H1 (cell line): ENCODE data around the gene TXNIP. TPM values are rescaled to one million over a fixed set of nuclear protein-coding genes. Genes with fewer than 3 reads are reported as not detected.

ENCODE experiments used
- CTCF ChIA-PET: fragments of 300-600 bp; sonication (Branson Sonifier 250); formaldehyde crosslinking; loops from one replicate; lab custom pipeline; 2021; ENCODE audit not compliant: partially characterized antibody; lab: Charles Lee
- POLR2A ChIA-PET: fragments of 300-600 bp; sonication (Branson Sonifier 250); formaldehyde crosslinking; loops from one replicate; lab custom pipeline; 2021; ENCODE audit warnings: inconsistent platforms; ENCODE audit not compliant: partially characterized antibody; lab: Charles Lee
- DNase-seq, 2 experiments: peaks; one replicate each; pipeline versions ENCODE4 v3.0.0 to v3.0.0-alpha.2; 2010 to 2022; ENCODE audit warnings: low spot score in 2 of 2, low read depth in 1 of 2, mixed read lengths in 1 of 2
- FAIRE-seq: peaks from 2 replicates; lab custom pipeline; 2011; peaks lifted over from hg19 to GRCh38; lab: Jason Lieb, UNC
- H2AFZ ChIP-seq: 2 replicates; pipeline ENCODE4 v1.8.1; 2012; ENCODE audit warnings: low read length, inconsistent platforms
- H2AK5ac ChIP-seq: 2 replicates; pipeline ENCODE4 v1.6.1; 2013; ENCODE audit warnings: low read depth, low read length
- H2BK120ac ChIP-seq: replicated peaks from 2 replicates; pipeline ENCODE3; 2013; ENCODE audit warnings: low read depth, low read length, inconsistent platforms
- H2BK12ac ChIP-seq: 2 replicates; pipeline ENCODE4 v1.6.1; 2013; ENCODE audit warnings: low read depth, low read length
- H2BK15ac ChIP-seq: 2 replicates; pipeline ENCODE4 v1.6.1; 2013; ENCODE audit warnings: low read length
- H2BK20ac ChIP-seq: 2 replicates; pipeline ENCODE4 v1.6.1; 2013; ENCODE audit warnings: low read length
- H2BK5ac ChIP-seq: 2 replicates; pipeline ENCODE4 v1.6.1; 2013; ENCODE audit warnings: low read depth, low read length
- H3K14ac ChIP-seq: 2 replicates; pipeline ENCODE4 v1.6.1; 2013; ENCODE audit warnings: inconsistent platforms; ENCODE audit not compliant: insufficient read length
- H3K18ac ChIP-seq: 2 replicates; pipeline ENCODE4 v1.6.1; 2013; ENCODE audit warnings: low read length; ENCODE audit errors: extremely low read depth
- H3K23ac ChIP-seq: 2 replicates; pipeline ENCODE4 v1.6.1; 2013; ENCODE audit warnings: inconsistent platforms; ENCODE audit not compliant: insufficient read length
- H3K23me2 ChIP-seq: 2 replicates; pipeline ENCODE4 v1.6.1; 2013; ENCODE audit warnings: low read depth, low read length
- H3K27ac ChIP-seq: 2 replicates; pipeline ENCODE4 v1.6.1; 2011; ENCODE audit warnings: low read depth, low read length, inconsistent platforms
- H3K27me3 ChIP-seq, 4 experiments: replicated peaks in 1 of 4; 1 replicate in 1 of 4; 2 replicates in 3 of 4; pipeline versions ENCODE4 v1.6.1 to v1.8.1; 2011 to 2013; ENCODE audit warnings: low read length in 3 of 4, mild to moderate bottlenecking in 3 of 4, inconsistent platforms in 2 of 4, mixed read lengths in 2 of 4, moderate library complexity in 1 of 4; ENCODE audit not compliant: control insufficient read depth in 3 of 4, insufficient read depth in 3 of 4; ENCODE audit errors: extremely low read depth in 1 of 4
- H3K36me3 ChIP-seq, 4 experiments: 2 replicates each; pipeline versions ENCODE4 v1.6.1 to v1.8.1; 2011 to 2013; ENCODE audit warnings: mild to moderate bottlenecking in 4 of 4, low read length in 3 of 4, moderate library complexity in 2 of 4, control low read depth in 1 of 4, inconsistent platforms in 1 of 4; ENCODE audit not compliant: insufficient read depth in 4 of 4, control insufficient read depth in 2 of 4
- H3K4ac ChIP-seq: replicated peaks from 2 replicates; pipeline ENCODE3; 2013; ENCODE audit warnings: low read length, low read depth, mixed read lengths, inconsistent platforms; ENCODE audit not compliant: insufficient read length
- H3K4me1 ChIP-seq, 4 experiments: replicated peaks in 1 of 4; 1 replicate in 1 of 4; 2 replicates in 3 of 4; pipeline versions ENCODE4 v1.6.1 to v1.8.1; 2011 to 2013; ENCODE audit warnings: low read length in 3 of 4, inconsistent platforms in 2 of 4, mixed read lengths in 1 of 4; ENCODE audit not compliant: insufficient read depth in 4 of 4, control insufficient read depth in 3 of 4
- H3K4me2 ChIP-seq, 2 experiments: 2 replicates each; pipeline versions ENCODE4 v1.6.1 to v1.8.1; 2011 to 2013; ENCODE audit warnings: low read depth in 2 of 2, low read length in 2 of 2, control low read depth in 1 of 2, inconsistent platforms in 1 of 2, mild to moderate bottlenecking in 1 of 2; ENCODE audit not compliant: insufficient read depth in 1 of 2
- H3K4me3 ChIP-seq, 4 experiments: fragments of 200-600, 300-600 bp in 1 of 4; sonication (generic), shearing (Covaris generic), sonication (Bioruptor Twin) in 1 of 4; 2 replicates each; pipeline versions ENCODE4 v1.5.1 to v1.8.1; 2011 to 2016; ENCODE audit warnings: low read length in 4 of 4, low read depth in 3 of 4, control low read depth in 2 of 4, inconsistent platforms in 2 of 4, mild to moderate bottlenecking in 2 of 4, mixed read lengths in 1 of 4, moderate library complexity in 1 of 4; ENCODE audit not compliant: insufficient read depth in 2 of 4; ENCODE audit errors: extremely low read depth in 1 of 4
- H3K56ac ChIP-seq: replicated peaks from 2 replicates; pipeline ENCODE3; 2013; ENCODE audit warnings: low read depth, mild to moderate bottlenecking, mixed read lengths, low read length, inconsistent platforms; ENCODE audit not compliant: insufficient read length
- H3K79me1 ChIP-seq: 2 replicates; pipeline ENCODE4 v1.6.1; 2013; ENCODE audit warnings: low read depth, low read length, control low read depth
- H3K79me2 ChIP-seq, 2 experiments: 2 replicates each; pipeline versions ENCODE4 v1.6.1 to v1.8.1; 2012 to 2013; ENCODE audit warnings: low read length in 2 of 2, mild to moderate bottlenecking in 2 of 2, inconsistent platforms in 1 of 2; ENCODE audit not compliant: insufficient read depth in 2 of 2, control insufficient read depth in 1 of 2
- H3K9ac ChIP-seq, 4 experiments: replicated peaks in 1 of 4; 1 replicate in 1 of 4; 2 replicates in 3 of 4; pipeline versions ENCODE4 v1.6.1 to v1.8.1; 2011 to 2013; ENCODE audit warnings: low read depth in 3 of 4, low read length in 3 of 4, control low read depth in 2 of 4, mild to moderate bottlenecking in 2 of 4, moderate library complexity in 2 of 4, inconsistent platforms in 1 of 4; ENCODE audit errors: extremely low read depth in 1 of 4
- H3K9me3 ChIP-seq, 2 experiments: 2 replicates each; pipeline versions ENCODE4 v1.6.1 to v1.8.1; 2012 to 2013; ENCODE audit warnings: mild to moderate bottlenecking in 2 of 2, moderate library complexity in 2 of 2, control low read depth in 1 of 2, inconsistent platforms in 1 of 2, low read depth in 1 of 2, low read length in 1 of 2, mixed read lengths in 1 of 2; ENCODE audit not compliant: insufficient read depth in 2 of 2
- H4K20me1 ChIP-seq, 2 experiments: replicated peaks in 1 of 2; 2 replicates each; pipeline versions ENCODE3 to v1.8.1; 2011 to 2013; ENCODE audit warnings: inconsistent platforms in 2 of 2, low read length in 2 of 2, mild to moderate bottlenecking in 1 of 2; ENCODE audit not compliant: insufficient read depth in 2 of 2, control insufficient read depth in 1 of 2
- H4K5ac ChIP-seq: 2 replicates; pipeline ENCODE4 v1.6.1; 2013; ENCODE audit warnings: low read length, low read depth, mixed read lengths, inconsistent platforms; ENCODE audit not compliant: insufficient read length
- H4K8ac ChIP-seq: 2 replicates; pipeline ENCODE4 v1.8.0; 2013; ENCODE audit warnings: mild to moderate bottlenecking, moderate library complexity, low read length, inconsistent platforms; ENCODE audit not compliant: insufficient read depth; ENCODE audit errors: extremely low read depth
- H4K91ac ChIP-seq: replicated peaks from 2 replicates; pipeline ENCODE3; 2013; ENCODE audit warnings: low read length, mixed read lengths, inconsistent platforms; ENCODE audit not compliant: insufficient read length
- CTBP2 ChIP-seq: IDR thresholded peaks from 2 replicates; pipeline ENCODE4 v1.7.0; 2011; ENCODE audit warnings: borderline replicate concordance, mild to moderate bottlenecking, moderate library complexity, mixed read lengths, low read length; ENCODE audit not compliant: insufficient read depth, insufficient read length
- NANOG ChIP-seq: IDR thresholded peaks from 2 replicates; pipeline ENCODE4 v1.6.1; 2011; ENCODE audit warnings: low read length, low read depth, mild to moderate bottlenecking, inconsistent platforms; ENCODE audit not compliant: insufficient read depth, poor library complexity, severe bottlenecking
- SP1 ChIP-seq: IDR thresholded peaks from 2 replicates; pipeline ENCODE4 v1.6.1; 2011; ENCODE audit warnings: low read depth, low read length
- TEAD4 ChIP-seq: IDR thresholded peaks from 2 replicates; pipeline ENCODE4 v1.6.1; 2012; ENCODE audit warnings: low read depth, low read length, inconsistent platforms, mixed read lengths
- WGBS, 2 experiments: shearing (Covaris generic) in 1 of 2; methylation state at CpG; one replicate each; pipeline versions ENCODE4 v1.1.6 to v1.1.7; 2013 to 2015; ENCODE audit warnings: low lambda C conversion rate in 2 of 2, mixed read lengths in 2 of 2, inconsistent platforms in 1 of 2, low coverage in 1 of 2, missing lambda C conversion rate in 1 of 2; ENCODE audit not compliant: insufficient replicate concordance in 2 of 2, insufficient coverage in 1 of 2, insufficient read length in 1 of 2; ENCODE audit errors: extremely low coverage in 1 of 2, missing lambda C conversion rate in 1 of 2; 5-methylcytosine and 5-hydroxymethylcytosine counted together
- polyA plus RNA-seq, 7 experiments: library from polyadenylated mRNA; depleted of rRNA in 3 of 7; stranded (reverse) in 5 of 7; unstranded in 2 of 7; fragments of >200 nt in 5 of 7; fragments of 200-250 nt in 2 of 7; gene quantifications; 1 replicate in 5 of 7; 2 replicates in 1 of 7; 4 replicates in 1 of 7; pipeline versions ENCODE4 v1.2.1 to v1.2.3, GENCODE V29; 2011 to 2013; ENCODE audit warnings: missing spikeins in 2 of 7, mixed read lengths in 2 of 7
- total RNA-seq: library from RNA; stranded (reverse); fragmentation: NEBNext Ultra II Directional; extraction: Animal tissue kit (Norgen Biotek cat#: 25700); gene quantifications from 2 replicates; pipeline ENCODE4 v1.2.1, GENCODE V29; 2021
- TF ChIP-seq, protein P1 (sequence below), 3 experiments: IDR thresholded peaks; 1 replicate in 2 of 3; 2 replicates in 1 of 3; pipeline versions ENCODE4 v1.5.1 to v1.6.1; 2011; ENCODE audit warnings: low read length in 3 of 3, mild to moderate bottlenecking in 3 of 3, inconsistent platforms in 2 of 3, low read depth in 1 of 3, moderate library complexity in 1 of 3; ENCODE audit not compliant: insufficient read depth in 1 of 3; ENCODE audit errors: control extremely low read depth in 1 of 3

TXNIP gene
- total and polyA plus RNA-seq, 2 of the 8 experiments (the other 6 are each of a cell fraction or from before 2014, with no cell fraction given) = 12.3 to 56.8 TPM

DNA sequence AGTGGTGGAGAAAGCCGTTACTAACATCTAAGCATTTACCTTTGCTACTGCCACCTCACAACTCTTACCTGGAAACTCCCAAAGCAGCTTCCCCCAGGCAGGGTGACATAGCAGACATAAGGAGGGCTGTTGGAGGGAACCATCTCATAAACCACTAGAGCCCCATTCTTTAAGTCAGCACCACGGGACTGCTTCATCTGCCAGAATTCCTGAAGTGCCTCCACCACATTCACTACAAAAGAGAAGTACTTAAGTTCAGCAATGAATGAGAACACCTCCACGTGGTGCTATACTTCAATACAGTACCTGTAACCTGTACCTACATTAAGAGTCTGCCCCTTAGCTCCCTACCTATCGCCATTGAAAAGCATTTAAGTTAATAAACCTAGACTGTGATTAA lies 48.8 kb downstream of the TXNIP start:
- Histone ChIP-seq H4K8ac (no peak overlapping the region), H2AFZ (no peak overlapping the region), H4K5ac (no peak overlapping the region), H3K27ac (no peak overlapping the region), H3K79me2 (no peaks in the 10 kb centered on the region), H3K18ac (no peak overlapping the region), H3K9me3 (no peaks in the 10 kb centered on the region), H3K4me1 (peaks cover 0 to 8% (median 2%) of the 10 kb centered on the region in 4 experiments; a peak in 4 of 7 replicates), H3K14ac (no peak overlapping the region), H2BK120ac (no peak overlapping the region), H3K23ac (no peak overlapping the region), H2BK15ac (no peak overlapping the region), H2BK12ac (no peak overlapping the region), H3K56ac (no peak overlapping the region), H2BK5ac (no peak overlapping the region), H3K36me3 (no peaks in the 10 kb centered on the region), H2BK20ac (no peak overlapping the region), H3K23me2 (no peaks in the 10 kb centered on the region), H3K27me3 (no peaks in the 10 kb centered on the region), H3K79me1 (no peaks in the 10 kb centered on the region), H4K91ac (no peak overlapping the region), H3K4me3 (no peak overlapping the region), H3K4ac (no peak overlapping the region), H4K20me1 (no peaks in the 10 kb centered on the region), H3K9ac (no peak overlapping the region), H3K4me2 (no peak overlapping the region), H2AK5ac (no peak overlapping the region)
- ChIA-PET POLR2A (interaction anchor here (1.0 to 1.2 kb wide), 5 partner anchors 10 to 103 kb away, joined by 3 to 5 read pairs (median 3); partner anchors contain the start of genes LIX1L and PIAS3), CTCF (no interaction called here)
- no peak for DNase-seq
- no peak for FAIRE-seq
- 45% methylated on average over 4 of the region's 4 CpGs; no CpG with 5 or more reads in 1 of the 2 experiments for WGBS, 2 experiments
- TF ChIP-seq SP1 (0 out of 2 replicates have a peak, but pooled peaks have one; percentile 33), TEAD4 (peak; percentile 59), NANOG (peak; percentile 67), CTBP2 (no peak)
- TF ChIP-seq, protein P1, sequence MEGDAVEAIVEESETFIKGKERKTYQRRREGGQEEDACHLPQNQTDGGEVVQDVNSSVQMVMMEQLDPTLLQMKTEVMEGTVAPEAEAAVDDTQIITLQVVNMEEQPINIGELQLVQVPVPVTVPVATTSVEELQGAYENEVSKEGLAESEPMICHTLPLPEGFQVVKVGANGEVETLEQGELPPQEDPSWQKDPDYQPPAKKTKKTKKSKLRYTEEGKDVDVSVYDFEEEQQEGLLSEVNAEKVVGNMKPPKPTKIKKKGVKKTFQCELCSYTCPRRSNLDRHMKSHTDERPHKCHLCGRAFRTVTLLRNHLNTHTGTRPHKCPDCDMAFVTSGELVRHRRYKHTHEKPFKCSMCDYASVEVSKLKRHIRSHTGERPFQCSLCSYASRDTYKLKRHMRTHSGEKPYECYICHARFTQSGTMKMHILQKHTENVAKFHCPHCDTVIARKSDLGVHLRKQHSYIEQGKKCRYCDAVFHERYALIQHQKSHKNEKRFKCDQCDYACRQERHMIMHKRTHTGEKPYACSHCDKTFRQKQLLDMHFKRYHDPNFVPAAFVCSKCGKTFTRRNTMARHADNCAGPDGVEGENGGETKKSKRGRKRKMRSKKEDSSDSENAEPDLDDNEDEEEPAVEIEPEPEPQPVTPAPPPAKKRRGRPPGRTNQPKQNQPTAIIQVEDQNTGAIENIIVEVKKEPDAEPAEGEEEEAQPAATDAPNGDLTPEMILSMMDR (IDR thresholded peaks at IDR 0.05; ENCODE audit: control extremely low read depth in 1 of 3, insufficient read depth in 1 of 3, low read depth in 1 of 3, low read length in 3 of 3) = no peak
